Osteoblast (primary cell): ENCODE data around the gene SMIM29. TPM values are rescaled to one million over a fixed set of nuclear protein-coding genes. Genes with fewer than 3 reads are reported as not detected.
"Not testable (repeated sequence)": the region's sequence is repeated elsewhere in the genome, so short reads cannot be mapped to it uniquely, and the experiment has no call there.

Source experiments
- DNase-seq: peaks from one replicate; pipeline ENCODE4 v3.0.0; 2011; ENCODE audit warnings: low spot score, mixed read lengths; ENCODE audit not compliant: insufficient read length; ENCODE audit errors: missing footprints
- H2AFZ ChIP-seq: 2 replicates; pipeline ENCODE4 v1.6.0; 2011; ENCODE audit warnings: mild to moderate bottlenecking, low read length
- H3K27ac ChIP-seq: 2 replicates; pipeline ENCODE4 v1.5.1; 2011; ENCODE audit warnings: mild to moderate bottlenecking, low read depth, low read length, moderate library complexity
- H3K27me3 ChIP-seq: 2 replicates; pipeline ENCODE4 v1.6.0; 2012; ENCODE audit warnings: mild to moderate bottlenecking, control low read depth, inconsistent platforms, low read length, moderate library complexity; ENCODE audit not compliant: insufficient read depth
- H3K36me3 ChIP-seq: 2 replicates; pipeline ENCODE4 v1.5.1; 2011; ENCODE audit warnings: mild to moderate bottlenecking, low read length, control low read depth, moderate library complexity; ENCODE audit not compliant: insufficient read depth
- H3K4me1 ChIP-seq: 2 replicates; pipeline ENCODE4 v1.5.1; 2011; ENCODE audit warnings: mild to moderate bottlenecking, low read length, control low read depth, moderate library complexity; ENCODE audit not compliant: insufficient read depth
- H3K4me2 ChIP-seq: 2 replicates; pipeline ENCODE4 v1.6.0; 2011; ENCODE audit warnings: mild to moderate bottlenecking, low read length; ENCODE audit not compliant: insufficient read depth
- H3K4me3 ChIP-seq: fragments of 200-600 bp; sonication (generic); 3 replicates; pipeline ENCODE4 v1.5.1; 2012; ENCODE audit warnings: mild to moderate bottlenecking, low read length, inconsistent platforms; ENCODE audit not compliant: insufficient read depth
- H3K79me2 ChIP-seq: 2 replicates; pipeline ENCODE4 v1.6.0; 2012; ENCODE audit warnings: mild to moderate bottlenecking, low read length, control low read depth, inconsistent platforms; ENCODE audit not compliant: insufficient read depth
- H3K9me3 ChIP-seq: 2 replicates; pipeline ENCODE4 v1.5.1; 2011; ENCODE audit warnings: low read depth, low read length, control low read depth
- H4K20me1 ChIP-seq: 2 replicates; pipeline ENCODE4 v1.6.0; 2012; ENCODE audit warnings: mild to moderate bottlenecking, low read length, control low read depth; ENCODE audit not compliant: insufficient read depth
- CTCF ChIP-seq: IDR thresholded peaks from 2 replicates; pipeline ENCODE4 v1.5.1; 2011; ENCODE audit warnings: mild to moderate bottlenecking, low read depth, low read length, moderate library complexity; ENCODE audit errors: extremely low read depth
- total RNA-seq: library from RNA; depleted of rRNA; stranded (reverse); fragments of >200 nt; gene quantifications from 2 replicates; pipeline ENCODE4 v1.2.3, GENCODE V29; 2012

SMIM29 gene
- total RNA-seq, 1 donor = 35.1 TPM

GRCh38 chr6:34245032-34245760 lies 3.6 kb downstream of the SMIM29 start:
- peaks cover 46% of the 10 kb centered on the region for H3K4me1 ChIP-seq
- not testable (repeated sequence) for H3K27ac ChIP-seq, DNase-seq, H2AFZ ChIP-seq, H3K27me3 ChIP-seq, H4K20me1 ChIP-seq, H3K4me2 ChIP-seq, H3K9me3 ChIP-seq, H3K4me3 ChIP-seq
- peaks cover 31% of the 10 kb centered on the region for H3K36me3 ChIP-seq
- peaks cover 24% of the 10 kb centered on the region for H3K79me2 ChIP-seq

- TF ChIP-seq CTCF = peak; percentile 43
- Histone ChIP-seq H4K20me1 (peaks cover 11% of the 10 kb centered on the region), H3K79me2 (peaks cover 24% of the 10 kb centered on the region), H3K4me1 (peaks cover 55% of the 10 kb centered on the region), H3K27ac (peak overlapping the region; percentile 93), H2AFZ (no peak overlapping the region), H3K27me3 (no peaks in the 10 kb centered on the region), H3K9me3 (no peaks in the 10 kb centered on the region), H3K4me3 (peak overlapping the region; percentile 45), H3K4me2 (peak overlapping the region; percentile 74), H3K36me3 (peaks cover 32% of the 10 kb centered on the region)
- DNase-seq = peak; percentile 99
Measured at GRCh38 chr6:34243901-34244884, 4.6 kb downstream of the SMIM29 start.

GRCh38 chr6:34243131-34243771 lies 5.6 kb downstream of the SMIM29 start:
- H3K79me2 ChIP-seq = peaks cover 30% of the 10 kb centered on the region
- TF ChIP-seq CTCF = no peak
- no peak overlapping the region for H3K4me3 ChIP-seq
- H3K36me3 ChIP-seq = peaks cover 34% of the 10 kb centered on the region
- peaks cover 60% of the 10 kb centered on the region for H3K4me1 ChIP-seq
- peak overlapping the region; percentile 74 for H3K4me2 ChIP-seq
- peak overlapping the region; percentile 93 for H3K27ac ChIP-seq
- H4K20me1 ChIP-seq = peaks cover 12% of the 10 kb centered on the region
- H2AFZ ChIP-seq = peak overlapping the region; percentile 42
- no peaks in the 10 kb centered on the region for H3K9me3 ChIP-seq
- H3K27me3 ChIP-seq = no peaks in the 10 kb centered on the region
- DNase-seq = peak; percentile 93

GRCh38 chr6:34242252-34243130 lies 6.3 kb downstream of the SMIM29 start:
- peak overlapping the region; percentile 42 for H2AFZ ChIP-seq

More at GRCh38 chr6:34242252-34243130, 6.3 kb downstream of the SMIM29 start:
- H3K36me3 ChIP-seq = peaks cover 34% of the 10 kb centered on the region
- H3K4me1 ChIP-seq = peaks cover 57% of the 10 kb centered on the region
- TF ChIP-seq CTCF = no peak
- no peaks in the 10 kb centered on the region for H3K27me3 ChIP-seq
- DNase-seq = peak; percentile 92
- peak overlapping the region; percentile 93 for H3K27ac ChIP-seq
- peaks cover 10% of the 10 kb centered on the region for H4K20me1 ChIP-seq
- no peaks in the 10 kb centered on the region for H3K9me3 ChIP-seq
- H3K4me2 ChIP-seq = peak overlapping the region; percentile 55
- peak overlapping the region; percentile 19 for H3K4me3 ChIP-seq
- peaks cover 36% of the 10 kb centered on the region for H3K79me2 ChIP-seq
